Inferior parietal cortex (tissue), 1 donor: ENCODE results near the gene ACSM2B.
"Not testable (repeated sequence)": the region's sequence is repeated elsewhere in the genome, so short reads cannot be mapped to it uniquely, and the experiment has no call there.

ENCODE experiments used
- DNase-seq: peaks from one replicate; pipeline ENCODE4 v3.0.0-alpha.2; 2016; ENCODE audit errors: extremely low spot score

Gene ACSM2B

GRCh38 chr16:20536669-20537068 is 39.5 kb downstream of the ACSM2B start:
- not testable (repeated sequence) for DNase-seq

GRCh38 chr16:20532284-20532792 is 43.8 kb downstream of the ACSM2B start:
- DNase-seq: not testable (repeated sequence)

- DNase-seq: not testable (repeated sequence)
Measured at GRCh38 chr16:20531795-20532194, 44.4 kb downstream of the ACSM2B start.

- DNase-seq: no peak
Measured at GRCh38 chr16:20520103-20520502, 56.1 kb downstream of the ACSM2B start.

- no peak for DNase-seq
Measured at GRCh38 chr16:20519231-20519630, 56.9 kb downstream of the ACSM2B start.

GRCh38 chr16:20517149-20517548 is 59.0 kb downstream of the ACSM2B start:
- DNase-seq: no peak

- no peak for DNase-seq
Measured at GRCh38 chr16:20515688-20516090, 60.5 kb downstream of the ACSM2B start.

- DNase-seq: no peak
Measured at GRCh38 chr16:20510323-20510722, 65.8 kb downstream of the ACSM2B start.

GRCh38 chr16:20507280-20507679 is 68.9 kb downstream of the ACSM2B start:
- no peak for DNase-seq

GRCh38 chr16:20504418-20504817 is 71.7 kb downstream of the ACSM2B start:
- DNase-seq: no peak

GRCh38 chr16:20491448-20491847 is 84.7 kb downstream of the ACSM2B start:
- DNase-seq: not testable (repeated sequence)

GRCh38 chr16:20490994-20491393 is 85.2 kb downstream of the ACSM2B start:
- not testable (repeated sequence) for DNase-seq
